HCT116 (cell line): ENCODE data around the gene ATRIP. TPM values are rescaled to one million over a fixed set of nuclear protein-coding genes. Genes with fewer than 3 reads are reported as not detected.
A peak's percentile ranks its signal among the peaks of the same experiment; 100 is the strongest.

Experiments used
- ATAC-seq: fragments of 200-7000 bp; cut with Tn5 transposase; 2 replicates; pipeline ENCODE4 v1.9.1; 2020; ENCODE audit warnings: mild to moderate bottlenecking, moderate library complexity
- Bru-seq: library from RNA; stranded (reverse); fragments of 400-500 nt; gene quantifications from one replicate; lab custom pipeline; 2021; lab: Mats Ljungman, UMichigan
- BruChase-seq, 2 experiments: library from RNA; stranded (reverse); fragments of 400-500 nt; gene quantifications; one replicate each; lab custom pipeline; 2021; lab: Mats Ljungman, UMichigan
- BruUV-seq: library from RNA; stranded (reverse); fragments of 400-500 nt; replicated peaks from 2 replicates; lab custom pipeline; 2021; lab: Mats Ljungman, UMichigan
- CTCF ChIA-PET: fragments of 300-600 bp; sonication (Branson Sonifier 250); formaldehyde crosslinking; loops from one replicate; lab custom pipeline; 2021; ENCODE audit warnings: antibody characterized with exemption; lab: Charles Lee
- POLR2A ChIA-PET: fragments of 300-600, 350-600 bp; sonication (Branson Sonifier 250); formaldehyde crosslinking; loops from one replicate; lab custom pipeline; 2021; ENCODE audit warnings: antibody characterized with exemption; lab: Charles Lee
- RAD21 ChIA-PET, 2 experiments: fragments of 300-600 bp; sonication (Branson Sonifier 250); formaldehyde crosslinking; loops; one replicate each; lab custom pipeline; 2023; ENCODE audit warnings: low total read pairs in 2 of 2; ENCODE audit not compliant: uncharacterized antibody in 2 of 2, unreplicated experiment in 2 of 2, low non-redundant PET in 1 of 2; lab: Charles Lee
- DNase-seq: peaks from one replicate; pipeline ENCODE4 v3.0.0-alpha.2; 2010; ENCODE audit warnings: low read depth, low spot score
- H2AFZ ChIP-seq: fragments of 200-600 bp; shearing (Covaris generic), sonication (generic); 2 replicates; pipeline ENCODE4 v1.6.1; 2017; ENCODE audit warnings: low read depth, mixed run types, mixed read lengths, antibody characterized with exemption, low read length; ENCODE audit not compliant: poor library complexity, severe bottlenecking
- H3K27ac ChIP-seq: 2 replicates; pipeline ENCODE4 v1.5.1; 2012; ENCODE audit warnings: low read depth, low read length
- H3K27me3 ChIP-seq: fragments of 200-600 bp; sonication (generic); 2 replicates; pipeline ENCODE4 v1.6.1; 2016; ENCODE audit warnings: mixed run types, low read length, mixed read lengths; ENCODE audit not compliant: insufficient read depth
- H3K36me3 ChIP-seq, 2 experiments: fragments of 200-500 bp in 1 of 2; fragments of 200-600 bp in 1 of 2; sonication (Bioruptor generic) in 1 of 2; sonication (generic) in 1 of 2; 2 replicates each; pipeline versions ENCODE4 v1.5.1 to v1.6.1; 2014 to 2016; ENCODE audit warnings: low read length in 2 of 2, inconsistent platforms in 1 of 2, mixed read lengths in 1 of 2, mixed run types in 1 of 2; ENCODE audit not compliant: insufficient read depth in 2 of 2, control insufficient read depth in 1 of 2
- H3K4me1 ChIP-seq, 2 experiments: fragments of 200-600 bp in 1 of 2; sonication (generic) in 1 of 2; 2 replicates each; pipeline versions ENCODE4 v1.5.1 to v1.6.1; 2012 to 2017; ENCODE audit warnings: low read length in 2 of 2, inconsistent platforms in 1 of 2, mild to moderate bottlenecking in 1 of 2, mixed read lengths in 1 of 2, mixed run types in 1 of 2, moderate library complexity in 1 of 2; ENCODE audit not compliant: insufficient read depth in 2 of 2, control insufficient read depth in 1 of 2
- H3K4me2 ChIP-seq: fragments of 200-600 bp; sonication (generic); 2 replicates; pipeline ENCODE4 v1.6.1; 2017; ENCODE audit warnings: mixed run types, low read length, mixed read lengths
- H3K4me3 ChIP-seq, 2 experiments: fragments of 200-600 bp in 1 of 2; sonication (generic) in 1 of 2; replicated peaks in 1 of 2; 2 replicates each; pipeline ENCODE4 v1.5.1; 2011 to 2016; ENCODE audit warnings: low read length in 2 of 2, control low read depth in 1 of 2, low read depth in 1 of 2, mild to moderate bottlenecking in 1 of 2, mixed read lengths in 1 of 2, mixed run types in 1 of 2
- H3K79me2 ChIP-seq: fragments of 200-600 bp; sonication (generic); 2 replicates; pipeline ENCODE4 v1.6.1; 2017; ENCODE audit warnings: mild to moderate bottlenecking, mixed run types, low read length, moderate library complexity, mixed read lengths; ENCODE audit not compliant: insufficient read depth
- H3K9ac ChIP-seq: fragments of 200-600 bp; sonication (generic); 2 replicates; pipeline ENCODE4 v1.6.1; 2016; ENCODE audit warnings: low read length, mixed read lengths
- H3K9me2 ChIP-seq: fragments of 200-600 bp; sonication (generic), shearing (Covaris generic); 2 replicates; pipeline ENCODE4 v1.6.1; 2017; ENCODE audit warnings: mixed run types, mild to moderate bottlenecking, moderate library complexity; ENCODE audit not compliant: insufficient read depth
- H3K9me3 ChIP-seq, 2 experiments: fragments of 200-500 bp in 1 of 2; fragments of 200-600 bp in 1 of 2; sonication (Bioruptor generic) in 1 of 2; sonication (generic) in 1 of 2; 2 replicates each; pipeline ENCODE4 v1.6.1; 2014 to 2017; ENCODE audit warnings: low read length in 2 of 2, mixed read lengths in 2 of 2, inconsistent platforms in 1 of 2, low read depth in 1 of 2, mild to moderate bottlenecking in 1 of 2, mixed run types in 1 of 2, moderate library complexity in 1 of 2; ENCODE audit not compliant: control insufficient read depth in 1 of 2, insufficient read depth in 1 of 2
- H4K20me1 ChIP-seq: fragments of 200-600 bp; sonication (generic), shearing (Covaris generic); 2 replicates; pipeline ENCODE4 v1.6.1; 2017; ENCODE audit warnings: mixed run types, mild to moderate bottlenecking, moderate library complexity; ENCODE audit not compliant: insufficient read depth
- CEBPB ChIP-seq: IDR thresholded peaks from 2 replicates; pipeline ENCODE4 v1.6.1; 2012; ENCODE audit warnings: low read depth
- ELF1 ChIP-seq: IDR thresholded peaks from 2 replicates; pipeline ENCODE4 v1.6.1; 2012; ENCODE audit warnings: low read depth, borderline replicate concordance
- EZH2 ChIP-seq: fragments of 200-600 bp; sonication (generic); IDR thresholded peaks from 2 replicates; pipeline ENCODE4 v1.6.1; 2017; ENCODE audit warnings: antibody characterized with exemption, mixed run types
- EZH2phosphoT487 ChIP-seq: fragments of 200-600 bp; IDR thresholded peaks from 2 replicates; pipeline ENCODE4 v1.6.1; 2018; ENCODE audit warnings: antibody characterized with exemption, borderline replicate concordance
- FOSL1 ChIP-seq: IDR thresholded peaks from 2 replicates; pipeline ENCODE4 v1.6.1; 2012; ENCODE audit warnings: low read depth
- POLR2A ChIP-seq: IDR thresholded peaks from 2 replicates; pipeline ENCODE4 v1.7.0; 2011; ENCODE audit warnings: borderline replicate concordance; ENCODE audit not compliant: insufficient read depth, insufficient read length; ENCODE audit errors: extremely low read depth
- POLR2AphosphoS5 ChIP-seq: IDR thresholded peaks from 2 replicates; pipeline ENCODE4 v1.6.1; 2011; ENCODE audit warnings: mild to moderate bottlenecking, low read depth, low read length, moderate library complexity
- RAD21 ChIP-seq: IDR thresholded peaks from 2 replicates; pipeline ENCODE4 v1.6.1; 2012; ENCODE audit warnings: low read depth, mild to moderate bottlenecking
- SIN3A ChIP-seq: IDR thresholded peaks from 2 replicates; pipeline ENCODE4 v1.6.1; 2012; ENCODE audit warnings: low read depth
- SRF ChIP-seq: IDR thresholded peaks from 2 replicates; pipeline ENCODE4 v1.6.1; 2012; ENCODE audit warnings: low read depth
- TCF7L2 ChIP-seq: IDR thresholded peaks from 2 replicates; pipeline ENCODE4 v1.7.0; 2011; ENCODE audit warnings: borderline replicate concordance, inconsistent platforms; ENCODE audit not compliant: insufficient read depth, insufficient read length; ENCODE audit errors: extremely low read depth
- YY1 ChIP-seq: IDR thresholded peaks from 2 replicates; pipeline ENCODE4 v1.6.1; 2011; ENCODE audit warnings: low read length, low read depth, moderate library complexity, mild to moderate bottlenecking; ENCODE audit not compliant: insufficient replicate concordance; ENCODE audit errors: extremely low read depth
- ZBTB33 ChIP-seq: IDR thresholded peaks from 2 replicates; pipeline ENCODE4 v1.6.1; 2011; ENCODE audit warnings: mild to moderate bottlenecking, low read length, moderate library complexity; ENCODE audit not compliant: insufficient replicate concordance; ENCODE audit errors: extremely low read depth
- ZFX ChIP-seq: fragments of 450-650 bp; IDR thresholded peaks from 2 replicates; pipeline ENCODE4 v1.6.1; 2017
- intact Hi-C: fragments of 100-400 bp; cut with micrococcal nuclease; formaldehyde crosslinking; loops from 2 replicates; pipeline ENCODE4 v1.10.0; 2022
- long read RNA-seq: library from polyadenylated mRNA; unstranded; transcript quantifications from one replicate; pipeline ENCODE4 v2.0.0, GENCODE V29; 2021; ENCODE audit not compliant: unreplicated experiment
- polyA plus RNA-seq: library from polyadenylated mRNA; unstranded; fragments of >200 nt; gene quantifications from 2 replicates; pipeline ENCODE4 v1.2.1, GENCODE V29; 2012; ENCODE audit warnings: missing spikeins
- total RNA-seq: library from RNA; stranded (reverse); gene quantifications from one replicate; pipeline ENCODE4 v1.2.1, GENCODE V29; 2021; ENCODE audit not compliant: unreplicated experiment

Gene ATRIP
- 15.6 TPM for total RNA-seq
- 10.0 and 10.3 TPM in 2 replicates for polyA plus RNA-seq
- percentile 66 among the genes with signal in this experiment for Bru-seq, nascent RNA
- BruChase-seq, experiment 1, labeled RNA remaining after a 6-hour chase, result percentile 60 among the genes with signal in this experiment
- percentile 62 among the genes with signal in this experiment for BruChase-seq, experiment 2, labeled RNA remaining after a 2-hour chase
- long read RNA-seq, full-length matches to known transcripts, result 17 of 32 reads
- long read RNA-seq, partial matches to known transcripts, result 6 of 32 reads
- long read RNA-seq, other reads (novel, unspliced or antisense), result 9 of 32 reads

- H3K9ac ChIP-seq, result peak within 1 kb of the TSS; percentile 87
- H3K4me1 ChIP-seq, result peaks cover 14 to 27% of the 10 kb centered on the region in 2 experiments
- no peaks in the 10 kb centered on the region for H3K27me3 ChIP-seq
- ChIA-PET RAD21 (interaction anchor here in 1 of 2 experiments (0.6 to 1.9 kb wide), 3 partner anchors 10 to 110 kb away, joined by 3 to 4 read pairs (median 3); partner anchors contain the start of gene PFKFB4), CTCF (interaction anchor here (1.0 to 4.6 kb wide), 5 partner anchors 11 to 252 kb away, joined by 3 to 50 read pairs (median 5); no protein-coding TSS in a partner anchor), POLR2A (interaction anchor here (1.1 to 1.7 kb wide), 8 partner anchors 10 to 189 kb away, joined by 3 to 13 read pairs (median 4); partner anchors contain the start of genes PFKFB4 and SLC26A6)
- peaks cover 48% of the 10 kb centered on the region for H3K79me2 ChIP-seq
- peak within 1 kb of the TSS; percentile 96 to 97 for H3K4me3 ChIP-seq
- no peaks in the 10 kb centered on the region for H3K9me2 ChIP-seq
- no peaks in the 10 kb centered on the region for H4K20me1 ChIP-seq
- DNase-seq (peak; percentile 62), ATAC-seq (peak; percentile 88)
- H3K9me3 ChIP-seq, result no peaks in the 10 kb centered on the region
- BruUV-seq, result no TSS peak
- peak within 1 kb of the TSS; percentile 84 for H3K4me2 ChIP-seq
- no peak for TF ChIP-seq CEBPB
- peak; percentile 88 for TF ChIP-seq ZFX
- no peak for TF ChIP-seq ELF1
- TF ChIP-seq POLR2A, result peak; percentile 95
- TF ChIP-seq YY1, result peak; percentile 70
- no peak for TF ChIP-seq EZH2phosphoT487
- TF ChIP-seq POLR2AphosphoS5, result peak; percentile 99
- TF ChIP-seq SRF, result no peak
- peak; percentile 41 for TF ChIP-seq TCF7L2
- TF ChIP-seq SIN3A, result no peak
- no peak for TF ChIP-seq RAD21
- no peak for TF ChIP-seq FOSL1
- TF ChIP-seq EZH2, result no peak
- peak; percentile 40 for TF ChIP-seq ZBTB33
- H3K36me3 ChIP-seq, result peaks cover 16 to 37% of the 10 kb centered on the region in 2 experiments
- H2AFZ ChIP-seq, result no peak within 1 kb of the TSS
- intact Hi-C loops, result no loop called here
- H3K27ac ChIP-seq, result peak within 1 kb of the TSS; percentile 82
Observed at GRCh38 chr3:48446425-48447193, at the start of gene ATRIP. Gene ATRIP (plus strand): TSS chr3:48446737. CDS start chr3:48446846, 109 bp downstream.
